Measurements from ENCODE around the gene HIPK3. TPM values are rescaled to one million over a fixed set of nuclear protein-coding genes. Genes with fewer than 3 reads are reported as not detected.

HIPK3 gene
- 27.4 and 33.1 TPM in 2 replicates for total RNA-seq (ENCODE audit: low replicate concordance)

DNA sequence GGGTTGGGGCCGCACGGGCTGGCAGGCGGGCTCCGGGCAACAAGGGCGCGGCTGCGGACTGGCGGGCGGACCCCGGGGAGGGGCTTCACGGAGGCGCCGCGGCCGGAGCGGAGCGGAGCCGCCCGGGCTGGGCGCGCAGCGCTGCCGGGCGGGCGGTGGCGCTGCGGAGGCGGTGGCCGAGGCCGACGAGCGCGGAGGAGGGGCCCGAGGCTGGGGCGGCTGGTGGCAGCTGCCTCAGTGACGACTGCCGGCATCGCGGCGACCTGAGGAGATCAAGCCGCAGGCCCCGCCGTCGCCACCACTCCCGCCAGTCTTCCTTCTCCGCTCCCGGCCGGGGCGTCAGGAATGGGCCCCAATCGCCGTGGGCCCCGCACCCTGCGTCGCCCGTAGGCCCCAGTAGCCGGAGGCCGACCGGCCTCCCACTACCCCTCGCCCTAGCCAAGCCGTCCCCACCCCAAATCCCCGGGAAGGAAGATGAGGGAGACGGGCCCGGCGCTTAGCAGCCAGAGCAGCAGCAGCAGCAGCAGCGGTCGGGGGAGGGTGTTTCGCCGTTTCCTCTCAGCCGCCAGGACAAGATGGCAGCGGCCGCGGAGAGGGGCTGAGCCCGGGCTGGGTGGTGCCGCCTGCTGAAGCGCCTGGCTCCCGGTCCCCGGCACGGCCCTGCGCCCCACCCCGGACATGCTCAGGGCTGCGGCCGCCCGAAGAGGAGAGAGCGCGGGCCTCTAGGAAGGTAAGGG, at the start of gene HIPK3:
TSS of gene HIPK3 (plus strand) at position 222 of the 737 bp plus-strand sequence.
- Histone ChIP-seq H3K4me1 (peaks cover 16% of the 10 kb centered on the region), H3F3A (ENCODE audit: low read depth) (peaks cover 44% of the 10 kb centered on the region), H3K9ac (peak within 1 kb of the TSS; percentile 87), H3K79me2 (ENCODE audit: low read depth) (peaks cover 39% of the 10 kb centered on the region), H3K36me3 (no peaks in the 10 kb centered on the region), H3K27me3 (peaks cover 13% of the 10 kb centered on the region), H2AFZ (replicated peaks) (peak within 1 kb of the TSS; percentile 97), H3K4me3 (peak within 1 kb of the TSS; percentile 97), H4K20me1 (ENCODE audit: low read depth) (peaks cover 40% of the 10 kb centered on the region), H3K4me2 (peak within 1 kb of the TSS; percentile 90), H3K9me3 (ENCODE audit: low read depth) (no peaks in the 10 kb centered on the region), H3K27ac (peak within 1 kb of the TSS; percentile 91)
- Mint-ChIP-seq H3K4me1 (peaks cover 34% of the 10 kb centered on the region), H3K9me3 (peaks cover 3% of the 10 kb centered on the region), H3K27me3 (ENCODE audit: insufficient read depth, low read depth) (peaks cover 14% of the 10 kb centered on the region), H3K4me3 (peak within 1 kb of the TSS; percentile 98), H3K36me3 (no peaks in the 10 kb centered on the region), H3K27ac (peak within 1 kb of the TSS; percentile 98)
- peak; percentile 44 for TF ChIP-seq EZH2 (IDR thresholded peaks at IDR 0.05)
- TF ChIP-seq, protein P1, sequence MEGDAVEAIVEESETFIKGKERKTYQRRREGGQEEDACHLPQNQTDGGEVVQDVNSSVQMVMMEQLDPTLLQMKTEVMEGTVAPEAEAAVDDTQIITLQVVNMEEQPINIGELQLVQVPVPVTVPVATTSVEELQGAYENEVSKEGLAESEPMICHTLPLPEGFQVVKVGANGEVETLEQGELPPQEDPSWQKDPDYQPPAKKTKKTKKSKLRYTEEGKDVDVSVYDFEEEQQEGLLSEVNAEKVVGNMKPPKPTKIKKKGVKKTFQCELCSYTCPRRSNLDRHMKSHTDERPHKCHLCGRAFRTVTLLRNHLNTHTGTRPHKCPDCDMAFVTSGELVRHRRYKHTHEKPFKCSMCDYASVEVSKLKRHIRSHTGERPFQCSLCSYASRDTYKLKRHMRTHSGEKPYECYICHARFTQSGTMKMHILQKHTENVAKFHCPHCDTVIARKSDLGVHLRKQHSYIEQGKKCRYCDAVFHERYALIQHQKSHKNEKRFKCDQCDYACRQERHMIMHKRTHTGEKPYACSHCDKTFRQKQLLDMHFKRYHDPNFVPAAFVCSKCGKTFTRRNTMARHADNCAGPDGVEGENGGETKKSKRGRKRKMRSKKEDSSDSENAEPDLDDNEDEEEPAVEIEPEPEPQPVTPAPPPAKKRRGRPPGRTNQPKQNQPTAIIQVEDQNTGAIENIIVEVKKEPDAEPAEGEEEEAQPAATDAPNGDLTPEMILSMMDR (IDR thresholded peaks at IDR 0.05), result peak; percentile 33
- no peak for TF ChIP-seq EZH2phosphoT487 (IDR thresholded peaks at IDR 0.05)
- peak; percentile 94 for DNase-seq (ENCODE audit: low spot score)

DNA sequence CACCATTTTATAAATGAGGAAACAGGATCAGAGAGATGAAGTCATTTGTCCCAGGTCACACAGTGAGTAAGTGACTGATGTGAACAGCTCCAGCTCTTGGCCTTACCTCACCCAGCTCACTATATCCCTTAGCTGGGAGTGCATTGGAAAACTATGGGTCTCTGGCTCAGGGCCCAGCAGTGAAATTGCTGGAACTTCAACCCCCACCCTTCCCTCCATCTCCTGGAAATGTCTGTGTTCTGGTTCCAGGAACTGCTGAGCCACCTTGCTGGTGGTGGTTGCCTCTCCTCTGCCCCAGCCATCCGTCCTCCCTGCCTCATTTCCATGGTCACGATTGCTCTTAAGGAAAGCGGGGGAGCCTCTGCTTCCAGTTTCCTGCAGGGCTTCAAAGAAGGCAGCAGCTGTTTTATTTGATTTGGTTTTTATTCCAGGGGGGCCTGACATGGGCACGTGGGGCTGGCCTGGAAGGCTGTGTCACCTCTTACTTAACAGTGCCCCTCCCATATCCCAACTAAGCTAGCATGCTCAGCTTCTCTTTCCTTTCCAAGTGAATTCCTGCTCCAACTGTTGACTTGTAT, 49.7 kb upstream of the HIPK3 start:
- Histone ChIP-seq H3K79me2 (ENCODE audit: low read depth) (no peaks in the 10 kb centered on the region), H3K27ac (no peak overlapping the region), H3K4me2 (no peak overlapping the region), H3K36me3 (no peaks in the 10 kb centered on the region), H3K9me3 (ENCODE audit: low read depth) (no peaks in the 10 kb centered on the region), H3K27me3 (no peaks in the 10 kb centered on the region), H3K4me1 (no peaks in the 10 kb centered on the region), H3K4me3 (no peak overlapping the region), H3K9ac (no peak overlapping the region), H2AFZ (replicated peaks) (no peak overlapping the region), H3F3A (ENCODE audit: low read depth) (no peaks in the 10 kb centered on the region), H4K20me1 (ENCODE audit: low read depth) (no peaks in the 10 kb centered on the region)
- no peak for TF ChIP-seq EZH2phosphoT487 (IDR thresholded peaks at IDR 0.05)
- TF ChIP-seq, protein P1 (IDR thresholded peaks at IDR 0.05), result no peak
- TF ChIP-seq EZH2 (IDR thresholded peaks at IDR 0.05), result no peak
- no peak for DNase-seq (ENCODE audit: low spot score)
- no peaks in the 10 kb centered on the region for H3K9me3 Mint-ChIP-seq
- no peaks in the 10 kb centered on the region for H3K36me3 Mint-ChIP-seq
- H3K27me3 Mint-ChIP-seq (ENCODE audit: insufficient read depth, low read depth), result peaks cover 2% of the 10 kb centered on the region
- H3K27ac Mint-ChIP-seq, result no peak overlapping the region
- peaks cover 9% of the 10 kb centered on the region for H3K4me1 Mint-ChIP-seq
- H3K4me3 Mint-ChIP-seq, result no peak overlapping the region

DNA sequence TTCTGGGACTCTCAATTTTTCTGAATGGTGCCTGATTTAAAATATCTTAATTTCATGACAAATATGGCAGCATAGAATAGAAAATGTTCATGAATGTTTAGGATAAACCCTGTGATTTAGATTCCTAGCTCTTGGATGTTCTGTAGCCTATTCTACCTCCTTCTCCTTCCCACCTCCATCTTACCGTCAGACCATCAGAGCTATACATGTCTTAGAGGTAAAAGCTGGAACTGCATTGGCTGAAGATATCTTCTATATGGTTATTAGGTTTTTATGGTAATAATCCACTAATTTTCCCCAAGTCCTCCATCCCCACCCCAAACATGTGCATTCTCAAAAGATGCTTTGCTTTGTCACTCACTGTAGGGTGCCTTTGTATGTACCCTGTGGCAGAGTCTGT, 49.0 kb upstream of the HIPK3 start:
- TF ChIP-seq, protein P1 (IDR thresholded peaks at IDR 0.05), result no peak
- no peak for TF ChIP-seq EZH2 (IDR thresholded peaks at IDR 0.05)
- TF ChIP-seq EZH2phosphoT487 (IDR thresholded peaks at IDR 0.05), result no peak
- peaks cover 2% of the 10 kb centered on the region for H3K27me3 Mint-ChIP-seq (ENCODE audit: insufficient read depth, low read depth)
- no peaks in the 10 kb centered on the region for H3K36me3 ChIP-seq

More for the DNA sequence above, 49.0 kb upstream of the HIPK3 start:
- Histone ChIP-seq H3K9me3 (ENCODE audit: low read depth) (no peaks in the 10 kb centered on the region), H3K79me2 (ENCODE audit: low read depth) (no peaks in the 10 kb centered on the region), H3K27ac (no peak overlapping the region), H3K9ac (no peak overlapping the region), H3K4me2 (no peak overlapping the region), H3K4me3 (no peak overlapping the region), H3F3A (ENCODE audit: low read depth) (no peaks in the 10 kb centered on the region), H4K20me1 (ENCODE audit: low read depth) (no peaks in the 10 kb centered on the region), H3K4me1 (no peaks in the 10 kb centered on the region), H2AFZ (replicated peaks) (no peak overlapping the region), H3K27me3 (no peaks in the 10 kb centered on the region)
- H3K36me3 Mint-ChIP-seq, result no peaks in the 10 kb centered on the region
- H3K9me3 Mint-ChIP-seq, result no peaks in the 10 kb centered on the region
- no peak overlapping the region for H3K27ac Mint-ChIP-seq
- no peak overlapping the region for H3K4me3 Mint-ChIP-seq
- DNase-seq (ENCODE audit: low spot score), result no peak
- peaks cover 9% of the 10 kb centered on the region for H3K4me1 Mint-ChIP-seq
